CD4-positive, alpha-beta T cell treated with Interleukin-4 for 1 hour (primary cell): ENCODE data around the gene CDYL.
"Not testable (repeated sequence)": the region's sequence is repeated elsewhere in the genome, so short reads cannot be mapped to it uniquely, and the experiment has no call there.

ENCODE experiments used
- DNase-seq, 2 donors: peaks; one replicate each; pipeline ENCODE4 v3.0.0-alpha.2; 2020 to 2022

The CDYL gene

DNA sequence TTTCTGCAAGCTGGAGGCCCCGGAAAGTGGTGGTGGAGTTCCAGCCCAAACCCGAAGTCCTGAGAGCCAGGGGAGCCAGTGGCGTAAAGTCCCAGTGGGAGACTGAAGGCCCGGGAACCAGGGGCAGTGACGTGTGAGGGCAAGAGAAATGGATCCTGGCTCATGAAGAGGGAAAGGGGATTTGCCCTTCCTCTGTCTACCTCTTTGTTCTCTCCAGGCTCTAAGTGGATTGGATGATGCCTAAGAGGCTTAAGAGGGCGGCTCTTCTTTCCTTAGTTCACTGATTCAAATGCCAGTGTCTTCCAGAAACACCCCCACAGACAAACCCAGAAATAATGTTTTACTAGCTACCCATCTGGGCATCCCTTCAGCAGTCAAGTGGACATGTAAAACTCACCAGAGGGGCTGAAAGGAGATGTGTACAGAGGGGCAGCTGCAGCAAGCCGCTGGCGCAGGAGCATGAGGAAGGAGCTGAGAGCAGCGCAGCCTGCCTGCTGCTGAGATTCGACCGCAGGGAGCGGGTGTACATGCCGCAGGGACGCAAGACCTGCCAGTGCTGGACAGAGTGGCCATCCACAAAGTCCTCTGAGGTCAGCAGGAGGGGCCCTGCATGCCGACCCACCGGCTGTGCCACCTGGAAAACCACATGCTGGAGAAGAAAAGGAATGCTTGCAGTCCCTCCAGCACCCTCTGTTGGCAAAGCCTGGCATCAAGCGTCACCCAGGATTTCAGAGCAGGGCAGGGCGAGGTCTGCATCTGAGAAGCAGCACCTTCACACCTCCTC is 29.5 kb downstream of the CDYL start:
- DNase-seq, result peak in 1 of 2 donors; percentile 22

DNA sequence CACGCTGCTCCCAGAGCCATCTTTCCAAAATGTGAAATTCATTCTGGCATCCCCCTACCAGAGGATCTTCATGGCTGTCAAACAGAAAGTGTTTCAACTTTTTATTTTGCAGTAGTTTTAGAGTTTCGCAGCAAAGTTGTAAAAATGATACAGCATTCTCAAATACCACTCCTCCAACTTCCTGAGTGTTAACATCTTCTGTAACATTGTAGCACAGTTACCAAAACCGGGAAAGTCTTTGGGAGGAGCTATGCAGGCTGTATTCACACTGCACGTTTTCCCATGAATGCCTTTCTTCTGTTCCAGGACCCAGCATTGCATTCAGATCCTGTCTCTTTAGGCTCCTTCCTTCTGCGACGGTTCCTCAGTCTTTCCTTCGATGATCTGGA is 30.1 kb downstream of the CDYL start:
- no peak for DNase-seq

DNA sequence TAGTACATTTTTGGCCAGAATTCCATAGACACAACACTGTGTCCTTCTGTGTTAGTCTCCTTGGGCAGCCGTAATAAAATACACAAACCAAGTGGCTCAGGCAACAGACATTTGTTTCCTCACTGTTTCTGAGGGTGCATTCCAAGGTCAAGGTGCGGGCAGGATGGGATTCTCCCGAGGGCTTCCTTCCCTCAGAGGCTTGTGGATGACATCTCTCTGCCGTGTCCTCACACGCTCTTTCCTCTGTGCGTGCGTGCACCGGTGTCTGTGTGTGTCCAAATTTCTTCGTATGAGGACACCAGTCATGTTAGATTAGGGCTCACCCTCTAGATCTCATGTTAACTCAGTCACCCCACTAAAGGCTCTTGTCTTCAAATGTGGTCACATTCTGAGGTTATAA is 30.6 kb downstream of the CDYL start:
- DNase-seq, result no peak

DNA sequence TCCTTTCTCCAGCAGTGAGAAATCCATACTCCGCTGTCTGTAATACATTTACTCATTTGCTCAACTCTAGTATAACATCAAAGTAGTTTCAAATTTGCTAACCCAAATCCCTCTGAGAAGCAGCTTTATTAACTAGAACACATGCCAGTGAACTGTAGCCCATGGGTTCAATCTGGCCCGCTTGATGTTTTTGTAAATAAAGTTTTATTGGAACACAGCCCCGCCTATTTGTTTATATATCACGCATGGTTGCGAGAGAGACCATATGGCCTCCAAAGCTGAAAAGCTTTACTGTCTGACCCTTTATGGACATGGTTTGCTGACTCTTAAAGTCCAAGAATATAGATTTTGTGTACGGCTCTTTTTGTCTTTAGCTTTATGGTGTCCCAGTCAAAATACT is 32.2 kb downstream of the CDYL start:
- DNase-seq, result no peak

DNA sequence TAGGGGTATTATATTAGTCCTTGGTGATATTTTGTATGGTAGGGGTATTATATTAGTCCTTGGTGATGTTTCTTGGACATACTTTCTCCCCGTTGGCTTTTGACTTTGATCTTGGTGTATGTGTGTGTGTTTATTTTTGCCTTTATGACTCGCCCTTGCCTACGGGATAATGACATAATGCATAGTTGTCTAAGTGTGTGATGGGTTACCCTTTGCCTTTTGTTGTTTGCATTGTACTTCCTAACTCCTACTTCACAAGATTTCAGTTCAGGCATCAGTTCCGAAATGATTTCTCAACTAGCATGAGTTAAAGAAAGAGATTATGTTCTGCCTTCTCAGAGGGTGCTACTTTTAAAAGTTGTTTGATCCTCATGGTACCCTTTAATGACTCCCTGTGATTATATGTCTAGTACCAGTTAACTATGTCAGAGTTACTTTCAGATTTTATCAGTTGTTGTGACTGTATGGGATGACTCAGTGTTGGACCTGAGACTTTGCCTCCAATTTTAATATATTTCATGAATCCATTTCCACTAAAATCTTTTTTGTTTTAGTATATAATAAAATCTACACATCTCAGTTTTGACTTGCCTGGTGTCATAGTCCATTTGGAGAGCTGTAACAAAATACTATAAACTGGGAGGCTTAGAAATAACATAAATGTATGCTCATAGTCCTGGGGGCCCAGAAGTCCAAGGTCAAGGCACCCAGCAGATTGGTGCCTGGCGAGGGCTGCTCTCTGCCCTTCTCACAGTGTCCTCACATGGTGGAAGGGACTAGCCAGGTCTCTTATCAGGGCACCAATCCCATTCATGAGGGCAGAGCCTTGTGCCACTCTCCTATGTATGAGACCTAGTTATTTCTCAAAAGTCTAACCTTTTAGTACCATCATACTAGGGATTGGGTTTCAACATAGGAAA is 34.1 kb downstream of the CDYL start:
- DNase-seq, result no peak

DNA sequence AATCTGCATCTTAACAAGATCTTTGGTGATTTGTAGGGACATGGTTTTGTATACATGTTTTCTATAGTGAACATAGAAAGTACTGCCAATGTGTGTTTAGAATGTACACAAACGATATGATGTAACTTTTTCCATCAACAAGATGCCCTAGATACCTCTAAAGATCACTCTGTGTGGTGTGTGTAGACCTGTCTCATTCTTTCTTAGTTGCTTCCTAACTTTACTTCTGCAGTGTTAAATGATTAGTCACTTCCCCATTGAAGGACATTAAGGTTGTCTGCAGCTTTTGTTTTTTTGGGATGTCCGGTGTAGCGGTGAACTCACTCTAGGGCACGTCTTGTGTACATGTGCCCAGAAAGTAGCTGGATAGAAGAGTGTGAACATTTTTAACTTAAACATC is 35.9 kb downstream of the CDYL start:
- DNase-seq, result no peak

DNA sequence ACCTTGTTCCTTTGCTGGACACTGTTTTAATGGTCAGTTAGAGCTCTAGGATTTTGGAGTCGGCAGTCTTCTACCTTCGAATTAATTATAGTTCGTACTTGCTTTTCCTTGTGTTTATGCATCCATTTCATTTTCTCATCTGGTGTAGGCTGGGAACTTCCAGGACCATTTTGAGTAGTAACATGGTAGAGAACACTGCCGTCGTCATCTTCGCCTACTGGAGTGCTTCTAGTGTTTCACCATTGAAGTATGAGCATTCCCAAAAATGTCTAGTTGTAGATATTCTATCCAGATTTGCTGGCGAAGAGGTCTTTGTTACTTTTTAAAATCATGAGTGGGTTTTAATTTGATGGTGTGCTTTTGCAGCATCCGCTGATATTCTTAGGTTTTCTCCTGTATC is 36.9 kb downstream of the CDYL start:
- DNase-seq, result no peak

DNA sequence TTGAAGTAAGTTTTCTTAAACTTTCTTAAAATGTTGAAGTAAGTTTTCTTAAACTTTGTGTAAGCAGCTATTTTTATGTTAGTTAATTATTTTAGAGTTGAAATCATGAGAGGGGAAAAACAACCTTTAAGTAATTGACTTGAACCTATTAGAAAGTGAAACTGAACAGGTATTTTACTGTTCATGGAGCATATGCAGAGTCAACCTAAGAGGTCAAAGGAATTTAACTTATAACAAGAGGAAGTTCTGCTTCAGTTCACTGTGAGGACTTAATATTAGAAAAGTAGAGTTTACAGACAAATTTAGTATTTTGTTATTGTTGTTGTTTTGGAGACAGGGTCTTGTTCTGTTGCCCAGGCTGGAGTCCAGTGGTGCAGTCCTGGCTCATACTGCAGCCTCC is 38.0 kb downstream of the CDYL start:
- no peak for DNase-seq

DNA sequence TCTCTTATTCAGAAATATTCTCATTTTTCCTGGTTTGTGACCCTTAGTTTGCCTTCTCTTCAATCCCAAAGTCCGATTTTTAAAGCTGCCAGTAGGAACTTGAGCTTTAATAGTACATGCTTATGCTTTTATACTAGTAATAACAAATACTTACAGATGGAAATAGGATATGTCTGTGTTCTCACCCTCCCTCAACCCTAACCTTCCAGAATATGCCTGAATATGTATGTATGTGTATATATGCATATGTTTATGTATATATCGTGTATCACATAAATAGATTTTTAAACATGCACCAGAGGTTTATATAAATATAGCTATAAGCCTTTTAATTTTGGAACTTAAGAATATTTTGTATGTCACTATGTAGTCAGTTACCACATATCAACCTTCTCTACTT is 38.8 kb downstream of the CDYL start:
- DNase-seq, result no peak

DNA sequence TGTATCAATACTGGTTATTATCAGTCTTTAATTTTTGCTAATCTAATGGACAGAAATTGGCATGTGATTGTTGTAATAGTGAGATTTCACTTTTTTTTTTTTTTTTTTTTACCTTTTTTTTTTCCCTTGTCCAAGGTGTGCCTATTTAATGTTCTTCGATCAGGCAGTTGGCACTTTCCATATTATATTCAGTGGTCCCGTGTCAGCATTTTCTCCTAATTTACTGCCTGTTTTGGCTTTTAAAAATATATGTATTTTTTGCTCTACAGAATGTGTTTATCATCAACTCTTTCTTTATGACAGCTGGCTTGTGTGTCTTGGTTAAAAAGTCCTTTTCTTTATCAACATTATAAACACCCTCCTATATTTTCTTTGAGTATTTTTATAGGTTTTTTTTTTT is 39.4 kb downstream of the CDYL start:
- no peak for DNase-seq

DNA sequence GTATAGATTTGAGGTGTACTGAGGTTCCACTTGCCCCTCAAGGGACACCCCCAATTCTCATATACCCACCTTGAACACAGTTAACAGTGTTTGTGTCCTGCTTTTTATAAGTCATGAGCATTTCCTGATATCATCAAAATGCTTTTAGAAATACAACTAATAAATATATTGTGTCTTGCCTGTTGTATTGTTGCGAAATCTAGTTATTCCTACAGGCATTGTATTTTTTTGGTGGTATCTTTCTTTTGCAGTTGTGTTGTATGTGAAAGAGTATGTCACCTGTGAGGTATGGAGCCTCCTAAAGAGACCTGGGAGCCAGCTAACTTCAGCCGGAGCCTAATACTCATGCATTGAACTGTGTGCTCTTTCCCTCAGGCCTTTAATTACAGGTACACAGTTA is 40.7 kb downstream of the CDYL start:
- no peak for DNase-seq

DNA sequence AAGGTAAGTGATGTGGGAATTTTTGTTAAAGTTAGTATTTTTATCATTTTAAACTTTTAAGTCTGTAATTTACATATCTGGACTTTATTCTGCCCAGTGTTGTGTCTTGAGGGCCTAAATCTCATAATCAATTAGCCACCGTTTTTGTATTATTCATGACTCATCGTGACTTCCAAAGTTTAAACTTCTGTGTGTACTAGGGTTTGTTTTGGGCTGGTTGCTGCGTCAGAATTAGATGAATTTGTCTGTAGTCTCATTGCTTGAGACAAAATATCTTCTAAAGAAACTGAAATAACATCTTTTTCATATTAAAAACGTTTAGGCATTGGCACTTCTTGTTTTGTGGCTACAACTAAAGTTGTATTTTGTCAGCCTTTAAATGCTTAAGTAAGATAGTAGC is 41.3 kb downstream of the CDYL start:
- no peak for DNase-seq

DNA sequence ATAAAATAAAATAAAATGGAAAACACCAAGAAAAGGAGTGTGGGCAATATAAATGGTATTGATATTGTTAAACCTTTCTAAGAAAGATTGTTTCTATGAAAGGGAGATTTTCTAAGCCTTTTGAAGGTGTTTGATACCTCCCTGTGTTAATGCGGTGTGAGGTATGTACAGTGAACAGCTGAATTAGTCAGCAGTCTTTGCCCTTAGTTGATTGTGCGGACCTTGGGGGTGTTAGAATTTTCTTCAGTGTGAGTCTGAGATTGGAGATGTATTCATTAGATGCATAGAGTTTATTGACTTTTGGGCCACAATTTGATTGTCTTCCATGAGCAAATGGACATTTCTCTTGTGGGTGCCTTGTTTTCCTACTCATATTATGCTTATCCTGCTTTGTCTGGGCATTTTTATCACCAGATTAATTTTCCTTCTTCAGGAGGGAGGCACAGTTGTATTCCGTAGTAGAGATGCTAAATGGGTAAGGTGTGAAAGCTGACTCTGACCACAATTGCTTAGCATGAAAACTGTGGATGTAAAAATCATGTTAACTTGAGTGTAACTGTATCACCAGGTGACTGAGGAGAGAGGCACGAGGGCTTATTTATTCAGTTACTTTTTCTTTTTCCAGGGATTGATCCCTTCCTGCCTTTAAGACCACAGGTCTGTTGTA is 42.2 kb downstream of the CDYL start:
- DNase-seq, result no peak

DNA sequence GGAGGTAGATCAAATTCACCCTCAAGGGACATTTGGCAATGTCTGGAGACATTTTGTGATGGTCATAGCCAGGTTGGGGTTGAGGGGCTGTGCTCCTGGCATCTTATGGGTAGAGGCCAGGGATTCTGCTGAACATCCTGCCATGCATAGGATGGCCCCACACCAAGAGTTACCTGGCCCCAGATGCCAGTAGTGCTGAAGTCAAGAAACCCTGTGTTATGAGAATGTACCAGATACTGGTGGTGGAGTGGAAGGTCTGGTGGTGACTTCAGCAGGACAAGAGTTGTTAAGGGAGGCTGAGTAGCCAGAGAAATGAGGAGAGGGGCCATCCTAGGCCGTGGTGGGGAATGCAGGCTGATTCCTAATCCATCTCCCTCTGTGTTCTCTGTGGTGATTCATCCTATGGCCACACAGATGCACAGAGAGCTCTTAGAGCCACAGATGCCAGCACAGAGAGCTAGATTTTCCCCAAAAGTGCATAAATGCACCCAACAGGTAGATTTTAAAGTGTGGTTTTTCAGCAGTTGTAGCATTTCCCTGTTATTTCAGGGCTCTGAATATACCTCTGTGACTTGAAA is 43.6 kb downstream of the CDYL start:
- DNase-seq, result no peak

DNA sequence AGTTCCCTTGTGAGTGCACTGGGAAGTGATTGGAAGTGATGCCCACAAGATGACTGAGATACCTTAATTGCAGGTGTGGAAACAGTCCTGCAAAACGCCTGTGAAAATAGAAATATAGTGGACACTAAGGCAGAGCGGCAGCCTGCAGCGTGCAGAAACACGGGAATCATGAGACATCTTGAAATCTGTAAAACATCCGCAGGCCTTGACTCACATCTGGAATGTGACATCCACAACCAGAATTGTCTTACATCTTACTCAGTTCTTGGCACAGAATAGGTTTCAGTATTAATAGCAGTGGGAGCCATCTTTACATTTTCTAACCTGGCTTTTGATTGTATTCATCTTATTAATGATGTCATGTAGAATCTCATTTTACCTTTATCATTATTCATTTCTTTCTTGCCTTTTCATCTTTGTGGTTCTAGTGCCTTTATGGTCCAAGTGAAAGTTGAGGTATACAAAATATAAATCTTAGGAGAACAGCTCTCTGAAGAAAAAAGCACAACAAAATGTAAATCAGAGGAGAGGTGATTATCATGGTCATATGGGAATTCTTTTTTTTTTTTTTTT is 44.6 kb downstream of the CDYL start:
- DNase-seq, result no peak

DNA sequence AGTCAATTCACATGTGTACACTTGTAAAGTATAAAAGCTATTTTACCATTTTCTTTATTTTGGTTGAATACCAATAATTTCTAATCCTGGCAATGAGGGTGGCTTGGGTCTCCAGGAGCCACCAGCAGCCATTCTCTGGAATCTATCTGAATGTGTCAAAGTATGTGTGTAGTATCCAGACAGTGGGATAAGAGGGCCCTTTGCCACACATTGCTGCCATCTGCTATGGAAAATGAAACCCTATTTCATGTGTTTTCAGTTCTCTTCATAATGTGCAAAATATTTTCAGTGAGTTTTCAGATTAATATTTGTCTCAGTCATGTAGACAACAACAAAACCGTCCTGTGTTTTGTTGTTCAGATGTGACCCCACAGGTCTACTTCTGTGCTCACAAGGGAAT is 46.3 kb downstream of the CDYL start:
- DNase-seq, result no peak

DNA sequence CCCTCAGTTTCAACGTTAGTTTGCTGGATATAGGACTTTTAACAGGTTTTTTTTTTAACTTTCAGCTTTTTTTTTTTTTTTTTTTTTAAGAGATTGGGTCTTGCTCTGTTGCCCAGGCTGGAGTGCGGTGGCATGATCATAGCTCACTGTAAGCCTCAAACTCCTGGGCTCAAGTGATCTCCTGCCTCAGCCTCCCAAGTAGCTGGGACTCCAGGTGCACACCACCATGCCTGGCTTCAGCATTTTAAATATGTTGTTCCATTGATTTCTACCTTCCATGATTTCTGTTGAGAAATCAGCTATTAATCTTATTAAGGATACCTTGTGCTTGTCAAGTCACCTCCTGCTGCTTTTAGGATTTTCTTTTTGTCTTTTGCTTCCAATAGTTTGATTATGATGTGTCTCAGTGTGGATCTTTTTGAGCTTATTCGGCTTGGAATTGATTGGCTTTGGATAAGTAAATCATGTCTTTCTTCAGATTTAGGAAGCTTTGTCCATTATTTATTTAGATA is 52.0 kb downstream of the CDYL start:
- DNase-seq, result no peak

DNA sequence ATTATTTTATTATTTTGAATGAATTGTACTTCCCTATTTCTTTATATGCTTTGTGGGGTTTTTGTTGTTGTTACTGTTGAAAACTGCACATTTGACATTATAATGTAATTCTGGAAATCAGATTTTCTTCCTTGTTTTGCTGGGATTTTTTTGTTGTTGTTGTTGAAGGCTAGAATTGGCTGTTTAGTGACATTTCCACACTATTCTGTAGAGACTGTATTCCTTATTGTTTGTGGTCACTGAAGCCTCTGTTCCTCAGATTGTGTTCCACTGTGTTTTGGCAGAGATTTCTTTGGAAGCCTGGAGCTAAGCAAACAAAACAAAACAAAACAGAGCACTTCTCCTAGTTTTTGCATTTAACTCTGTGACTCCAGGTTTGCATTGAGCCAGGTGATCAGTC is 52.9 kb downstream of the CDYL start:
- no peak for DNase-seq

DNA sequence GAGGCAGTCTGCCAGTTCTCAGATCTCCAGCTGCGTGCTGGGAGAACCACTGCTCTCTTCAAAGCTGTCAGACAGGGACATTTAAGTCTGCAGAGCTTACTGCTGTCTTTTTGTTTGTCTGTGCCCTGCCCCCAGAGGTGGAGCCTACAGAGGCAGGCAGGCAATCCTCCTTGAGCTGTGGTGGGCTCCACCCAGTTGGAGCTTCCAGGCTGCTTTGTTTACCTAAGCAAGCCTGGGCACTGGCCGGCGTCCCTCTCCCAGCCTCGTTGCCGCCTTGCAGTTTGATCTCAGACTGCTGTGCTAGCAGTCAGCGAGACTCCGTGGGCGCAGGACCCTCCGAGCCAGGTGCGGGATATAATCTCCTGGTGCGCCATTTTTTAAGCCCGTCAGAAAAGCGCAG is 59.3 kb downstream of the CDYL start:
- DNase-seq, result not testable (repeated sequence)

DNA sequence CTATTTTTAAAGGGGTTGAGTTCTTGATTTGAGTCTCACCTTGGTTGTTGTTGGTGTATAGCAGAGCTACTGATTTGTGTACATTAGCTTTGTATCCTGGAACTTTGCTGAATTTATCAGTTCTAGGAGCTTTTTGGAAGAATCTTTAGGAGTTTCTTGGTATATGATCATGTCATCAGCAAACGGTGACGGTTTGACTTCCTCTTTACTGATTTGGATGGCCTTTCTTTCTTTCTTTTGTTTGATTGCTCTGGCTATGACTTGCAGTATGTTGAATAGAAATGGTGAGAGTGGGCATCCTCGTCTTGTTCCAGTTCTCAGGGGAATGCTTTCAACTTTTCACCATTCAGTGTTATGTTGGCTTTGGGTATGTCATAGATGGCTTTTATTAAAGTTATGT is 64.0 kb downstream of the CDYL start:
- DNase-seq, result no peak

DNA sequence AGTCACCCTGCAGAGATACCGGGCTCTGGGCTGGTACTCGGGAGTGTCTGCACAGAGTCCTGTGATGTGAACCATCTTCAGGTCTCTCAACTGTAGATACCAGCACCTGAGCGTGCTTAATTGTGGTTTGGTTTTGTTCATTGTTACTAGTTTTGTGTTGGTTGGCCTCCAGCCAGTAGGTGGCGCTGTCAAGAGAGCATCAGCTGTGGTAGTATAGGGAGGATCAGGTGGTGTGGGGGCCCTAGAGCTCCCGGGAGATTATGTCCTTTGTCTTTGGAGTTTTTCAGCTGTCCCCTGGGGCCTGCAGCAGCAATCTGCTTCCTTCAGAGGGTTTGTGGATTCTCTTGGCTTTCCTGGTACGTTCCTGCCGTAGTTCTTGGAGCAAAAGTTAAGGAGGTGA is 67.9 kb downstream of the CDYL start:
- no peak for DNase-seq

DNA sequence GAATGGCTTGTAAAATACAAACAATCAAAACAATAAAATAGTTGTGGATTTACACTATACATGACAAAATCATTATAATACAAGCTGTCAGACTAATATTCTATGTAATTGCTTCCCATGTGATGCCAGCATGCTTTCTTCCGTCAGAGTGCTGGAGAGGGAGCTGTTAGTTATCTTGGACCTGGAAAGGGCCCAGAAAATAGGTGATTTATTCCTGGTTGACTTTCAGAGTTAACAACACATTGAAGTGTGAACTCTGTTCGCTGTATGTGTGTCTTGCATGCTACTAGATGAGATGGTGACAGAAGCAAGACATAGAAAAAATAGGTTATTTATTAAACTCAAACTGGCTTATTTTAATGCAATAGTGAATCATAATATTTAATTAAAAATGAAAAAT is 70.2 kb downstream of the CDYL start:
- no peak for DNase-seq
